Activated CD8-positive, alpha-beta memory T cell treated with anti-CD3 and anti-CD28 coated beads, Interleukin-2, amount 50 U/mL, for 24 hours (primary cell): ENCODE measurements around the gene SENP1.
"Not testable (repeated sequence)": the region's sequence is repeated elsewhere in the genome, so short reads cannot be mapped to it uniquely, and the experiment has no call there.

ENCODE experiments used
- DNase-seq: peaks from one replicate; pipeline ENCODE4 v3.0.0-alpha.2; 2020; ENCODE audit errors: extremely low read depth

Gene SENP1

DNA sequence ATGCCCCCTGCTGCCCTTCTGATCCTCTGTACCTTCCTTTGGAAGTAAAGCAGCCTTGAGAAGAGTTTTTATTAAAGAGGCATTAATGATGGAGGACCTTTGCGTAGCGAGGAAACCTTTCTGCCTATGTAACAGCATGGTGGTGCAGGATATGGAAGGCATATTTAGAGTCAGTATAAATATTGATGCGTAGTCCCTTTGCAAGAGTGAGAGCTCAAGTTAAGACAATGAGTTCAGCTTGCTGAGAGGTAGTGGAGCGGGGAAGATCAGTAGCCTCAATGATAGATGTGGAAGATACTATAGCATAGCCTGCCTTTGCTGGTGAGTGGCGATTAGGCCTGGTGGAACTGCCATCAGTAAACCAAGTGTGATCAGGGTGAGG is 5.4 kb upstream of the SENP1 start:
- DNase-seq, result not testable (repeated sequence)

GRCh38 chr12:48110691-48111311 is 4.9 kb upstream of the SENP1 start:
- DNase-seq, result no peak

- DNase-seq, result no peak
Measured at GRCh38 chr12:48109424-48109823, 3.5 kb upstream of the SENP1 start.

- no peak for DNase-seq
Measured at GRCh38 chr12:48106681-48107613, 1.1 kb upstream of the SENP1 start.

GRCh38 chr12:48105321-48105866 is 485 bp downstream of the SENP1 start:
- DNase-seq, result no peak

DNA sequence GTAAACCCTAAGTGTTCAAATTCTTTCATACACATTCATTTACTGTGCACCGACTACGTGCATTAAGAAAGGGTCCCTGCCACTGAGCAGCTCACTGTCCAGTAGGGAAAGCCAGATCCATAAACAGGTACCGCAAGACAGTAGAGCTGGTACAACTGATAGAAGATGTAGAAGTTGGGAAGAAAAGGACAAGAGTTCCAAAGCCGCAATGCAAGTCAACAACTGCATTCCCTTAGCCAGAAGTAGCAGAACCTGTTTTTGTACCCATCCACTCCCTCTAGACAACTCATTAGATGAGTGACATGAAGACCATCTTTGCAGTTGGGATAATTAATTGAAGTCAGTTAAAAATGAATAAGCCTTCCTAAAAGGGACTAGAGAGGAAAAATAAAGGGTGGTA is 1.3 kb downstream of the SENP1 start:
- no peak for DNase-seq

GRCh38 chr12:48092611-48093010 is 13.3 kb downstream of the SENP1 start:
- DNase-seq, result no peak

GRCh38 chr12:48086327-48086726 is 19.6 kb downstream of the SENP1 start:
- DNase-seq, result no peak

DNA sequence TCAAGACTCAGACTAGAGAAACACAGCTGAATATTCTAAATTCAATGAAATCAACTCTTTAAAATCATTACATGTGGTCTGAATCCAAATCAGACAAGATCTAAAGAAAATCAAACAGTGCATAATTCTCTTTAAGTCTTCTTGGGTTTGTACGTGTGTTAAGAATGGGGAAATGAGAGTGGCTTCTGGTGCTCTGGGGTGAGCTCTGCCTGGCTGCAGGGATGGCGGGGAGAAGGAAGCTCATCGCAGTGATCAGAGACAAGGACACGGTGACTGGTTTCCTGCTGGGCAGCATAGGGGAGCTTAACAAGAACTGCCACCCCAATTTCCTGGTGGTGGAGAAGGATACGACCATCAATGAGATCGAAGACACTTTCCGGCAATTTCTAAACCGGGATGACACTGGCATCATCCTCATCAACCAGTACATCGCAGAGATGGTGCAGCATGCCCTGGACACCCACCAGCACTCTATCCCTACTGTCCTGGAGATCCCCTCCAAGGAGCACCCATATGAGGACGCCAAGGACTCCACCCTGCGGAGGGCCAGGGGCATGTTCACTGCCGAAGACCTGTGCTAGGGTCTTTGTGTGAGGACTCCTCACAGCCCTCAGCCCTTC is 20.9 kb downstream of the SENP1 start:
- DNase-seq, result no peak

- DNase-seq, result no peak
Measured at GRCh38 chr12:48084066-48084465, 21.8 kb downstream of the SENP1 start.

GRCh38 chr12:48080821-48081220 is 25.1 kb downstream of the SENP1 start:
- no peak for DNase-seq

DNA sequence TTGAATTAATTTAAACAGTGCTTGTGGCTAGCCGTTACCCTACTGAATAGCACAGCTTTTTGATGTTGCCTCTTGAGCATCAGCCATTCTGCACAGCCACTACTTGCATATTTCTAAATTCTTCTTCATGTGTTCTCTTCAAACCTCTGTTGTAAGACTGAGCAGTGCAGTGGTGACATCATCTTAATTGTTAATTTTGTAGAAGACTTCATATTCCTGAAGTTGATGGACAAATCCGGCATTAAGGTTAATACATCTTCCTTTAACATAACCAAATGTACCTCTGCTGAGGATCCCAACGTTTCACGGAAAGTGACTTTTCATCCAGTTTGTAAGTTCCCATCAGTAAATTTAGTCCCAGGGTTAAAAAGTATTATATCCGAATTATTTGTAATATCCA is 25.6 kb downstream of the SENP1 start:
- DNase-seq, result no peak

DNA sequence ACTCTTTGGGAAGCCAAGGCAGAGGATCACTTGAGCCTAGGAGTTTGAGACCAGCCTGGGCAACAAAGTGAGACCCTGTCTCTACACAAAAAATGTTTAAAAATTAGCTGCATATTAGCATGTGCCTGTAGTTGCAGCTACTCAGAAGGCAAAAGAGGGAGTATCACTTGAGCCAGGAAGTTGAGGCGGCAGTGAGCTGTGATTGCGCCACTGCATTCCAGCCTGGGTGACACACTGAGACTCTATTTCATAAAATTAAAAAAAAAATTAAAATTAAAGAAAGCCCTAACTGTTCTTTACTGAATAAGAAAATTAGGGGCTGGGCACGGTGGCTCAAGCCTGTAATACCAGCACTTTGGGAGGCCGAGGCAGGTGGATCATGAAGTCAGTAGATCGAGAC is 27.0 kb downstream of the SENP1 start:
- no peak for DNase-seq

GRCh38 chr12:48077111-48077510 is 28.8 kb downstream of the SENP1 start:
- DNase-seq, result no peak

- no peak for DNase-seq
Measured at GRCh38 chr12:48075832-48076231, 30.0 kb downstream of the SENP1 start.

DNA sequence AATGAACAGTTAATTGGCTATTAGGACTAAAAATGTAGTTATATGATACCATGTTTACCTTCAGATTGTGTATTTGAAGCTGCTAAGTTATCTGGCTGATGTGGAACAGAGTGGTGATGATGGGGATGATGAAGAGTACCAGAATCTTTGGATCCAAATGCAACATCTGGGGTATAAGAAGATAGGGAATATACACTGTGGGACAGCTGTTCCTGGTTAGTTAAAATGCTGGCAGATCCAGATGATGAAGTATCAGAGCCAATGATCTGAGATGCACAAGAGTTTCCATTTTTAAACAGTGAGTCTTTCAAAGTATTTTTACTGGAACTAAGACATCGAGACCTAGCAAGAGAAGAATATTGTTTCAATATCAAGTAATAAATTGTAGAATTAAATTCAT is 31.6 kb downstream of the SENP1 start:
- DNase-seq, result no peak

GRCh38 chr12:48072266-48072665 is 33.6 kb downstream of the SENP1 start:
- no peak for DNase-seq

DNA sequence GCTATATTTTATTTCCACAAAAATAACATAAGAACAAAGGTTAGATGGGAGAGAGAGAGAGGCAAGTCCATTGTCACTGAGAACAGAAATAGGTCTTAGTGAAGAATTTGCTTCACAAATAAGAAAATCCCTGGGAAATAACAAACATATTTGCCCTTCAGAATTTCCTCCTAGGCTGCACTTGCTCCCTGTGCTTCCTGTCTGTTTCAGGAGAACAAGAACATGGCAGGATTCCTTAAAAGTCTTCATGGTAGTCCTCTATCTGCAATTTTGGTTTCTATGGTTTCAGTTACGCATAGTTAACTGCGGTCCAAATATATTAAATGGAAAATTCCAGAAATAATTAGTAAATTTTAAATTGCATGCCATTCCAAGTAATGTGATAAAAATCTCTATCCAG is 34.1 kb downstream of the SENP1 start:
- no peak for DNase-seq

- no peak for DNase-seq
Measured at GRCh38 chr12:48070731-48071130, 35.1 kb downstream of the SENP1 start.

DNA sequence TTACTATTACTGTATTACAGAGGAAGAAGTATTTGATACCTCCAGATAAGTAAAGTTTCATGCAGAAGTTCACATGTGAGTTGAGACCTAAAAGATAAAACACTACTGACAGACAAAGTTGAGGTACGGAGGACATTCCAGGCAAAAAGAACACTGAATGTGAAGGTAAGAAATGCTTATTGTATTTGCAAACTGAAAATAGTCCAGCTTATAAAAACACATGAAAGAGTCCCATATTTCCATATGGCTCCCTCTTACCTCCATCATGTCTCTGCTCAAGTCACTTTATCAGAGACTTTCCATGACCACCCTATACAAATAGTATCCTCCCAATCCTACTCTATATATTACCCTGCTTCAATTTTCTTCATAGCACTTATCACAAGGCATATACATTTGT is 35.8 kb downstream of the SENP1 start:
- no peak for DNase-seq

DNA sequence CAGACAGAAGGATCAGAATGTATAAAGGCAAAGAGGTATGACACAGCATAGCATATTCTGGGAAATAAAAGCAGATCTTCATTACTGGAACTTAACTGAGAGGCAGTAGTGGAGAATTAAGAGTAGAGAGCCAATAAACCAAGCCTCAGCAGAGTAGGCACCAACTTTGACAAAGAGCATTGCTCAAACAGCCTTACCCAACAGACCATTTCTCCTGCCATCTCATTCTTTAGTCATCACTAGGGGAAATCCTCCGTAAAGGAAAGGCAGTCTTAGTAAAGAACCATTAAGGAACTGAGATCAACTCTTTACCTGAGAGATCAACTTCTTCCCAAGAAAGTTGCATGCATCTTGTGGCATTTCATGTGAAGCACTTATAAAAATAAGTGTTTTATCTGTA is 36.6 kb downstream of the SENP1 start:
- DNase-seq, result no peak

DNA sequence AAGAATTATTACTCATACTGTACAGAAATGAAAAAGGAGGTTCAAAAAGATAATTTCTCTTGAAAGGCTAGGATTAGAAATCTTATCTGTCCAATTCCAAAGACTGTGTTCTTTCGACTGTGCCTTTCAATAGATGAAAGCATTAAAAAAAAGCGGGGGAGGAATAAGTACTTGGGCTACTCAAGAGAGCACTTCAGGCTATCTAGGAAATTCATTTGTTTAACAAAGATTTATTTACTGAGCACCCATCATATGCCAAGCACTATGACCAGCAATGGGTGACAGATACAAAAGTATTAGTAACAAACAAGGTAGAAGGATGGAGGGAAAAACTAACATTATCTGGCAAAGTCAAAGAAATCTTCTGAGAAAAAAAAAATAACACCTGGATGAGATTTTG is 37.4 kb downstream of the SENP1 start:
- DNase-seq, result no peak
